HG02852 (cell line): Measurements from ENCODE around the gene GAN.

ENCODE experiments used
- ATAC-seq: cut with Tn5 transposase; IDR thresholded peaks from one replicate; pipeline ENCODE4 v1.9.1; 2021; ENCODE audit warnings: mild to moderate bottlenecking, moderate library complexity; ENCODE audit not compliant: unreplicated experiment

Gene GAN

GRCh38 chr16:81424771-81425170 lies 110.0 kb downstream of the GAN start:
- ATAC-seq: peak; percentile 61

GRCh38 chr16:81427219-81427618 lies 112.5 kb downstream of the GAN start:
- no peak for ATAC-seq

GRCh38 chr16:81429045-81429521 lies 114.3 kb downstream of the GAN start:
- ATAC-seq: no peak

- ATAC-seq: peak; percentile 43
Measured at GRCh38 chr16:81431554-81432353, 117.0 kb downstream of the GAN start.

- no peak for ATAC-seq
Measured at GRCh38 chr16:81432937-81433557, 118.3 kb downstream of the GAN start.

- ATAC-seq: no peak
Measured at GRCh38 chr16:81435103-81435502, 120.3 kb downstream of the GAN start.

- no peak for ATAC-seq
Measured at GRCh38 chr16:81435567-81435966, 120.8 kb downstream of the GAN start.

- no peak for ATAC-seq
Measured at GRCh38 chr16:81436386-81436785, 121.6 kb downstream of the GAN start.

- no peak for ATAC-seq
Measured at GRCh38 chr16:81437865-81438264, 123.1 kb downstream of the GAN start.
